HepG2 (cell line): ENCODE data around the gene ANKS3.

Experiments
- BCL6 ChIP-seq: IDR thresholded peaks from 2 replicates; pipeline ENCODE4 v1.6.1; 2016; ENCODE audit warnings: missing genetic modification reagents, missing compliant biosample characterization
- BRCA1 ChIP-seq: sonication (generic); formaldehyde crosslinking; IDR thresholded peaks from 2 replicates; pipeline ENCODE4 v1.4.0; 2020; ENCODE audit warnings: missing genetic modification reagents
- HDAC2 ChIP-seq: sonication (generic); formaldehyde crosslinking; IDR thresholded peaks from 2 replicates; pipeline ENCODE4 v1.4.0; 2020; ENCODE audit warnings: missing genetic modification reagents
- TMF1 ChIP-seq: sonication (generic); formaldehyde crosslinking; IDR thresholded peaks from 2 replicates; pipeline ENCODE4 v1.8.1; 2022; ENCODE audit warnings: low read depth, missing genetic modification reagents
- TF ChIP-seq, protein P1 (sequence below): sonication (generic); formaldehyde crosslinking; IDR thresholded peaks from 2 replicates; pipeline ENCODE4 v1.8.0; 2022; ENCODE audit warnings: missing genetic modification reagents, mild to moderate bottlenecking, borderline replicate concordance
- TF ChIP-seq, protein P2 (sequence below): sonication (generic); formaldehyde crosslinking; IDR thresholded peaks from 2 replicates; pipeline ENCODE4 v1.5.1; 2020; ENCODE audit warnings: mild to moderate bottlenecking, missing genetic modification reagents, moderate library complexity

DNA sequence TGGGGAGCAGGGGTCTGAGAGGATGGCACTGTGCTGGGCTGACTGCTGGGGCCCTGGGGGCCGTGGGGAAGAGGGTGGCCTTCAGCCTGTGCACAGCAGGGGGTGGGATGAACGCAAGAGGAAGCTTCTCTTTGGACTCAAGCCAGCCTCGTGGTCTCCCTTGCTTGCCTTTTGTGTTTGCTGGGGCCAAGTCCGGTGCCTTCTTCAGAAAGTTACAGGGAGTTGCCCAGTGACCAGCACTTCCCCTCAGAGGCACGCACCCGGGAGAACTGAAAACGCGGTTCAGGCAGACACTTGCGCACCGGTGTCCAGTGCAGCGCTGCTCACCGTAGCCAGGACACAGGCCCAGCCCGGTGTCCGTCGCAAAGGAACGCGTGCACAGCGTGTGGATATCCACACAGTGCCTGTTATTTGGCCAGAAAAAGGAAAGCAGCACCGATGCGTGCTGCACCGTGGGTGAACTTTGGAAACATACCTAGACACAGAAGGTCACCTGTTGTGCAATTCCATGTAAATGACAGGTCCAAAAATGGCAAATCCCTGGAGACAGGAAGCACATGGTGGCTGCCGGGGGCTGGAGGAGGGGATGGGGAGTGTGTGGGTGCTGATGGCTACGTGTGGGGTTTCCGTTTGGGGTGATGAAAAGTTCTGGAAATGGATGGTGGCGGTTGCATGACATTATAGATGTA is 70.2 kb downstream of the ANKS3 start:
- TF ChIP-seq BCL6 (CRISPR knock-in tag) (peak; percentile 96), TMF1 (peak; percentile 88), BRCA1 (CRISPR knock-in tag) (peak; percentile 87; the same call in 1 of the 2 replicates), HDAC2 (CRISPR knock-in tag) (peak; percentile 79)
- TF ChIP-seq, protein P1, sequence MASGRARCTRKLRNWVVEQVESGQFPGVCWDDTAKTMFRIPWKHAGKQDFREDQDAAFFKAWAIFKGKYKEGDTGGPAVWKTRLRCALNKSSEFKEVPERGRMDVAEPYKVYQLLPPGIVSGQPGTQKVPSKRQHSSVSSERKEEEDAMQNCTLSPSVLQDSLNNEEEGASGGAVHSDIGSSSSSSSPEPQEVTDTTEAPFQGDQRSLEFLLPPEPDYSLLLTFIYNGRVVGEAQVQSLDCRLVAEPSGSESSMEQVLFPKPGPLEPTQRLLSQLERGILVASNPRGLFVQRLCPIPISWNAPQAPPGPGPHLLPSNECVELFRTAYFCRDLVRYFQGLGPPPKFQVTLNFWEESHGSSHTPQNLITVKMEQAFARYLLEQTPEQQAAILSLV (CRISPR knock-in tag) = peak; percentile 90; the same call in 1 of the 2 replicates
- TF ChIP-seq, protein P2, sequence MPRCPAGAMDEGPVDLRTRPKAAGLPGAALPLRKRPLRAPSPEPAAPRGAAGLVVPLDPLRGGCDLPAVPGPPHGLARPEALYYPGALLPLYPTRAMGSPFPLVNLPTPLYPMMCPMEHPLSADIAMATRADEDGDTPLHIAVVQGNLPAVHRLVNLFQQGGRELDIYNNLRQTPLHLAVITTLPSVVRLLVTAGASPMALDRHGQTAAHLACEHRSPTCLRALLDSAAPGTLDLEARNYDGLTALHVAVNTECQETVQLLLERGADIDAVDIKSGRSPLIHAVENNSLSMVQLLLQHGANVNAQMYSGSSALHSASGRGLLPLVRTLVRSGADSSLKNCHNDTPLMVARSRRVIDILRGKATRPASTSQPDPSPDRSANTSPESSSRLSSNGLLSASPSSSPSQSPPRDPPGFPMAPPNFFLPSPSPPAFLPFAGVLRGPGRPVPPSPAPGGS (CRISPR knock-in tag) = peak; percentile 98
